ENCODE results near the gene GOPC.
"Not testable (repeated sequence)": the region's sequence is repeated elsewhere in the genome, so short reads cannot be mapped to it uniquely, and the experiment has no call there.

GOPC gene

GRCh38 chr6:117602151-117602898 lies at the start of gene GOPC:
Gene GOPC, minus strand, starts transcription at chr6:117602511. Its CDS starts 223 bp downstream, at chr6:117602288.
- peak; percentile 96 for DNase-seq (ENCODE audit: low read depth)

DNA sequence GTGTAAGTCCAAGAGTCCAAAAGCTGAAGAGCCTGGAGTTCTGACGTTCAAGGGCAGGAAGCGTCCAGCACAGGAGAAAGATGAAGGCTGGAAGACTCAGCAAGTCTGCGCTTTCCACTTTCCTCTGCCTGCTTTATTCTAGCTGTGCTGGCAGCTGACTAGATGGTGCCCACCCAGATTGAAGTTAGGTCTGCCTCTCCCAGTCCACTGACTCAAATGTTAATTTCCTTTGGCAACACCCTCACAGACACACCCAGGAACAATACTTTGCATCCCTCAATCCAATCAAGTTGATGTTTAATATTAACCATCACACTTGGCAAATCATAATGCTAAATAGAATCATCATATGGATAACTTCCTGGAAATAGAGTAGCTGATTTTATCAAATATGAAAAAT lies 49.7 kb upstream of the GOPC start:
- DNase-seq (ENCODE audit: low read depth) = not testable (repeated sequence)

GRCh38 chr6:117642976-117643375 lies 40.7 kb upstream of the GOPC start:
- DNase-seq (ENCODE audit: low read depth) = no peak

DNA sequence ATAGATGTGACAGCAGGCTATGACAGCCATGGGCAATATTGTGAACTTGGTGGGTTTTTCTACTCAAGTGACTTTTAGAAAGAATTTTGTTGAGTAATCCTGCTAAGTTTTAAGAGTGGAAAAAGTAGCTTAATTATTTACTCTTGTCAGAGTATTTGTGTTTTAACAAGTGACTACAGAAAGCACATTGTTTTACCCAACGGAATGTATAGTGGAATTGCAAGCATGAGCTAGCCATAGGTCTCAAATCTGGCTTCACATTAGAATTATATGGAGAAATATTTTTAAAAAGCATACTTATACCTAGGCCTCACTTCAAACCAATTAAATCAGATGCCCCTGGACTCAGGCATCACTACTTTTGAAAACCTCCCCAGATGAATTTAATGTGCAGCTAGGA lies 35.5 kb upstream of the GOPC start:
- DNase-seq (ENCODE audit: low read depth) = no peak

GRCh38 chr6:117629119-117629660 lies 26.9 kb upstream of the GOPC start:
- no peak for DNase-seq (ENCODE audit: low read depth)

DNA sequence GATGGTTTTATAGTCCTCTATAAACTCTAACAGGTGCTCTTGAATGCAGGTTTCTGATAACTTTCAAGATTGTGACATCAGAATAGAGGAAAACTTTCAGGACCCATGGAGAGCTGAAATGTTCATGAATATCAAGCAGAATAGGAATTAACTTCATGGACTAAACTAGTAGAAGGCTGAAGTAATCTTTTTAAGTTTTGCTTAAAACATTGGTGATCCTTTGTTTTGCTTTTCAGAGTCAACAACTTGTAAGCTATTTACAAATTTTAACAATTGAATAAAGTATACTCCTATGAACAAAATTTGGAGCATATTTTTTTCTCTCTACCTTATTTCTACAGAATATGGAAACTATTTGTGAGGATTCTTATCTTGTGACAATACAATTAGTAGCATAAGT lies 25.2 kb upstream of the GOPC start:
- DNase-seq (ENCODE audit: low read depth) = no peak

DNA sequence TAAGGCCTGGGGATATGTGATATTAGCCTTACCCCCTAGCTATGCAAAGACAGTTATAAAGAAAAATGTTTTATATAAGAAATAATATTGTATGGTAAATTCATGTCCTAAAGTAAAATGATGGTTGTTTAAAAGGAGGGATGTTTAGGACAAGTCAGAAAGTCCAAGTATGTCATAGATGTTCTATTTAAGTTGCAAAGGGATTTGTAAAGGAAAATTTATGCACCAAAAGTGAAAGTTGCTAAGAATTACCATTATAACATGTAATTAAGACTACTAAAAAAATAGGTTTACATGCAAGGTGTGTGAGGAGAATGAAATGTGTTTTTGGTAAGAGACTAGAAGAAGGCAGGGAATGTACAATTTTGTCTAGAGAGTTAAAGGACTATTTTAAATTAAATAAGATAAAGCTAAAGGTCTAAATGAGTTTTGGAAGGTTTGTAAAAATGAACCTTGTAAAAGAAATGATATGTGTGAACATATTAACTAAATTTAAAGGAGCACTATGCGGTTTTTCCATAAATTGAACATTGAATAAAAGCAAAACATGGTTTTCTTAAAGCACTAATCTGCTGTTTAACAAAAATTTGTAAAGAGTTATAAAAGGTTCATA lies 22.7 kb upstream of the GOPC start:
- no peak for DNase-seq (ENCODE audit: low read depth)

- no peak for DNase-seq (ENCODE audit: low read depth)
Measured at GRCh38 chr6:117619178-117619577, 16.9 kb upstream of the GOPC start.

DNA sequence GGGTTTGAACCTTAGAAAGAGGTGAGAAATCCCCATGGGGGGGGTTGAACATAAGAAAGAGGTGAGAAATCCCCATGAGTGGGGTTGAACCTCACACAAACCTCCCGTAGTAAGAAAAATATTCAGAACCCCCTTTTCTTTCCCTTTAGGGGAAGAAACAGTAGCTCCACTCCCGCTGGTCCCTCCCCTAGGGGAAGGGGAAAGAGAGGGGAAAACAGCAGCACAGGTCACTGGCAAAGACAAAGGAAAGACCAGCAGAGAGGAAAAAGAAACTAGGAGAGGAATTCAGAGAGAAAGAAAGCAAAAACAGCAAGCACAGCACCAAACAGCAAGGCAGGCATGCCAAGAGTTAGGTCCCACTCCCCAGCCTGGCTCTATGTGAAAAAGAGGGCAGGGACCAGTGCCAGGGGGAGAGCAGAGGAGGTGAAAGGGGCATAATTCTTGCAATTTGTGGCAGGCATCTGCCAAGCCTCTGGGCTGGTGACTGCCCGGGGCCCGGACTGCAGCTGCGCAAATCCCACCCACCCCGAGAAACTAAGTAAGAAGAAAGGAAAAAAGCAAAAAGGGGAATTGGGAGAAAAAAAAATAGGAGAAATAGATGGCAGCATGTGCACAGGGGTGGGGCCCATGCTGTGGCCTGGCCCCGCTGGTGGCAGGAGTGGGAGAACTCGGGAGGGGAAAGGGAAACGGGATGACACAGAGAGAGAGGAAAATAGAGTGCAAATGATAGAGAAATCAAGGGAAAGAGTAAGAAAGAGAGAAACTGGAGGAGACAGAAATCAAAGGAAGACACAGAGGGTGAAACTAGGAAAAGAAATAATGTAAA lies 15.1 kb upstream of the GOPC start:
- DNase-seq (ENCODE audit: low read depth) = no peak

DNA sequence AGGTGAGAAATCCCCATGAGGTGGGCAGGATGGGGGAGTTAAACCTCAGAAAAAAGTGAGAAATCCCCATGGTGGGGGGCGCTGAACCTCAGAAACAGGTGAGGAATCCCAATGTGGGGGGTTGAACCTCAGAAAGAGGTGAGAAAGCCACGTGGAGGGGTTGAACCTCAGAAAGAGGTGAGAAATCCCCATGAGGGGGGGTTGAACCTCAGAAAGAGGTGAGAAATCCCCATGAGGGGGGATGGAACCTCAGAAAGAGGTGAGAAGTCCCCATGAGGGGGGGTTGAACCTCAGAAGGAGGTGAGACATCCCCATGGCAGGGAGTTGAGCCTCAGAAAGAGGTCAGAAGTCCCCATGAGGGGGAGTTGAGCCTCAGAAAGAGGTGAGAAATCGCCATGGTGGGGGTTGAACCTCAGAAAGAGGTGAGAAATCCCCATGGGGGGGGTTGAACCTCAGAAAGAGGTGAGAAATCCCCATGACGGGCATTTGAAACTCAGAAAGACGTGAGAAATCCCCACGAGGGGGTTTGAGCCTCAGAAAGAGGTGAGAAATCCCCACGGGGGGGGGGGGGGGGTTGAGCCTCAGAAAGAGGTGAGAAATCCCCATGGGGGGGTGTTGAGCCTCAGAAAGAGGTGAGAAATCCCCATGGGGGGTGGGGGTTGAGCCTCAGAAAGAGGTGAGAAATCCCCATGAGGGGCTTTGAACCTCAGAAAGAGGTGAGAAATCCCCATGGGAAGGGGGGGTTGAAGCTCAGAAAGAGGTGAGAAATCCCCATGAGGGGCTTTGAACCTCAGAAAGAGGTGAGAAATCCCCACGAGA lies 14.3 kb upstream of the GOPC start:
- no peak for DNase-seq (ENCODE audit: low read depth)

- peak; percentile 94 for DNase-seq (ENCODE audit: low read depth)
Measured at GRCh38 chr6:117615750-117616390, 13.6 kb upstream of the GOPC start.

GRCh38 chr6:117613920-117614560 lies 11.7 kb upstream of the GOPC start:
- peak; percentile 80 for DNase-seq (ENCODE audit: low read depth)

GRCh38 chr6:117607511-117607910 lies 5.2 kb upstream of the GOPC start:
- no peak for DNase-seq (ENCODE audit: low read depth)

DNA sequence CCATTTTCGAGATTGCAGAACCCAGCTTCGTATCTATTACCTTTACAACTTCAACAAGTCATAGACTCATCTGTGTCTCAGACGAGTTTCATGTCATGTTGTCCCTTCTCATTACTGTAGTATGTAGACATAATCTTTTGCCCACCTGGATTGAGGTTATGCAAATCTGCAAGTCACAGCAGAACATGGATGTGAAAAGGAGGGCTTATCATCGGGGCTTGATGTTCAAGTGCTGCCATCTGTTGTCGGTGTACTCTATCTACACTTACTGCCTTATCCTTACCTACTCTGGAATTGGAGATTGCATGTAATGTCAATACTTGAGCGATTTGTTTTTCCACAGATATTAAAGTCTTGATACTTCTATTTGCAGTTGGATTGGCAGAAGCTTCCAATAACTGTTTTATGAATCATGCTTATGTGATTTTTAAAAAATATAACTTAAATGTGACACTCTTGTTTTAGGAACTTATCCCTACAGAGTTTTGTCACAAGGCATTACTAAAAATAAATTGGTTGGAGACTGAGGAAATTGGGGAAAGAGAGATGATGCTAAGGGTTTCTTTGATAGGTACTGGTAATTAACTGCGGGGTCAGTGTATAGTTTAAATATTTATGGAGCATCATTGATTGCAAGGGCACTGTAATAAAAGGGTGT lies 3.0 kb upstream of the GOPC start:
- DNase-seq (ENCODE audit: low read depth) = peak; percentile 40

GRCh38 chr6:117603821-117604220 lies 1.5 kb upstream of the GOPC start:
- no peak for DNase-seq (ENCODE audit: low read depth)

DNA sequence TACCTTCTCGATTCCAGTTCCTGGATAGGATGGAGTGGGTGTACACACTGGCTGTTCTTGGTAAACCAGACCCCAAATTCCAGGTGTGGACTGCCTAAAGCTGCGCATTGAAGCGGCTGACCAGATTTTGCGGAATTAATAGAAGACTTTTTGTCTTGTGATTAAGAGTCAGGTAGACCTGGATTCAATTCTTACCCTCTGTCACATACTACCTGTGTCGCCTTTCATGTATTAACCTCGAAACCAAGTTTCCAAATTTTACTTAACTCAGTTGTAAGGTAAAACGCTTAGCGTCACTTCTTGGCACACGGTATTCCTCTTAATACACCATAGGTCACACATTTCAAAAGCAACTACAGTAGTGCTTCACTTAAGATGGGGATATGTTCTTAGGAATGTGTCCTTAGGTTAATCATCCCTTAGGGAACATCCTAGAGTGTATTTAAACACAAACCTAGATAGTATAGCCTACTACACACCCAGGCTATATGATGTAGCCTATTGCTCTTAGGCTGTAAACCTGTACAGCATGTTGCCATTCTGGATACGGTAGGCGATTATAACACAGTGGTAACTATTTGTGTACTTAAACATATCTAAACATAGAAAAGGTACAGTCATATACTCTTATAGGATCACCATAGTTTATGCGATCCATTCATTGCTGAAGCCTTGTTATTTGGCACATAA lies 733 bp upstream of the GOPC start:
- DNase-seq (ENCODE audit: low read depth) = no peak

GRCh38 chr6:117601811-117602150 lies 530 bp downstream of the GOPC start:
- peak; percentile 7 for DNase-seq (ENCODE audit: low read depth)

GRCh38 chr6:117600008-117600743 lies 2.1 kb downstream of the GOPC start:
- DNase-seq (ENCODE audit: low read depth) = peak; percentile 9

GRCh38 chr6:117597755-117598154 lies 4.6 kb downstream of the GOPC start:
- DNase-seq (ENCODE audit: low read depth) = no peak
